ENCODE results near the gene FAM13A.

GRCh38 chr4:88828842-88829571 is 228.0 kb downstream of the FAM13A start:
- TF ChIP-seq CTCF (IDR thresholded peaks at IDR 0.05) (no peak), POLR2A (IDR thresholded peaks at IDR 0.05) (no peak)

Data from heart left ventricle (tissue), 13 donors.